ENCODE measurements around the gene SMIM14. TPM values are rescaled to one million over a fixed set of nuclear protein-coding genes. Genes with fewer than 3 reads are reported as not detected.

Gene SMIM14
- total and polyA plus RNA-seq, 4 donors: 42.1 to 64.1 (median 51.2) TPM

DNA sequence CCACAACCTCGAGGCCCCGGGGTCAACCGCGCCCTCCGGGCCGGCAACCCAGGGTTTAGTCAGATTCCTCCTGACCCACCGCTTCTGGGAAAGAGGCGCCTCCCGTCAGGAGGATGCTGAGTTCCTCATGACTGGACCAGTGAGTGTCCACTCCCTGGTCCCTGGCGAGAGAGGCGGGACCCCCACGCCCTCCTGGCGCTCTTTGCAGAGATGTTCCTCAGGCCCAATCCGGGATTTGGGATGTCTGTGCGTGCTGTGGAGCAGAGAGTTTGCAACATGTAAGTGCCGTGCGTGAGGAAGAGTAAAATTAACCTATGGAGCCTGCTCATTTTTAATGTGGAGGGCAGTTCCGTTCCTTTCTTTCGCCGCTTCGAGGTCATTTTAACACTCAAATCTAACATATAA lies 110.6 kb downstream of the SMIM14 start:
- peaks cover 21% of the 10 kb centered on the region for H3K4me1 ChIP-seq (ENCODE audit: control insufficient read depth, insufficient read depth, low read length)
- 0% methylated on average over 13 of the region's 21 CpGs for WGBS (ENCODE audit: insufficient coverage)
- peak overlapping the region; percentile 99 for H3K27ac ChIP-seq (ENCODE audit: low read depth, low read length)
- H3K36me3 ChIP-seq (ENCODE audit: control insufficient read depth, insufficient read depth, low read length): peaks cover 10% of the 10 kb centered on the region
- DNase-seq (ENCODE audit: low read depth in 4 of 6, low spot score in 6 of 6): peak in 1 of 6 donors; percentile 61
- H3K4me3 ChIP-seq (ENCODE audit: low read depth, low read length): peak overlapping the region; percentile 95
- no peaks in the 10 kb centered on the region for H3K9me3 ChIP-seq (ENCODE audit: control insufficient read depth, insufficient read depth, low read length)
- H3K27me3 ChIP-seq (ENCODE audit: control insufficient read depth, insufficient read depth, low read length): no peaks in the 10 kb centered on the region

DNA sequence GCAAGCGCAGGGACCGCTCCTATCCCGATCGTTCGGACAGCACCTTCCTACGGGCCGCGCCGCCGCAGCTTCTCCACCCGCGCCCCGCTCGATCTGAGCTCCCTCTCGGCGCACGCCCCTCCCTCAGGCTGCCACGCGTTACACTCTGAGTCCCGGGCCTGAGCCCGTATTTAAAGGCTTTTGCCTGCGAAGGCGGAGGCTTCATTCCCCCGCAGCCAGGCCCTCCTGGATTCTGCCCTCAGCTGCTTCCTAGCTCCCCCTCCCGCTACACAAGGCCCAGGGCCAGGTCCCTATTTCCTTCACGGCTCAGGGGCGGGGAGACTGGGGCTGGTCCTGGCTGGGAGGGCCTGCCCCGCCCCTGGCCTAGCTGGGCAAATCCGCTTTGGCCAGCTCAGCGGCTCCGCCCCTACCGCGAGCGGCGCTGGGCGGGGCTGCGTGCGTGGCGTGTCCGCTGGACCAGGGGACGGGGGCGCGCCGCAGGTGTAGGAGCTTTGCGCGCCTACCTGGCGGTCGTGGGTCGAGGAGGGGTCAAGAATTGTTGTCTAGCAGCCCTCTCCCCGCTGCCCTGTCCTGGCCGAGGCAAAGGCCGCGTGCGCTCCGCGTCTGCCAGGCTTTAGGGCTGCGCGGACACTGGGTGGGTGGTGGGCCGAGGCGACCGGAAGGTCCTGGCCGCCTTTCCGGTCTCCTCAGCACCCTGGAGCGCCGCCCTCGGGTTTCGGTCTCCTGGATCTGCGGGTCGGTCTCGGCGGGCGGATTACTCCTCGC lies 111.2 kb downstream of the SMIM14 start, which contains the start of gene UGDH:
TSS of gene UGDH (minus strand) at position 144 of the 765 bp plus-strand sequence. CDS start 5,927 bp downstream, outside the sequence.
- Histone ChIP-seq H3K27me3 (ENCODE audit: control insufficient read depth, insufficient read depth, low read length) (no peaks in the 10 kb centered on the region), H3K36me3 (ENCODE audit: control insufficient read depth, insufficient read depth, low read length) (peaks cover 9% of the 10 kb centered on the region), H3K27ac (ENCODE audit: low read depth, low read length) (peak within 1 kb of the TSS; percentile 99), H3K4me3 (ENCODE audit: low read depth, low read length) (peak within 1 kb of the TSS; percentile 95), H3K9me3 (ENCODE audit: control insufficient read depth, insufficient read depth, low read length) (no peaks in the 10 kb centered on the region), H3K4me1 (ENCODE audit: control insufficient read depth, insufficient read depth, low read length) (peaks cover 25% of the 10 kb centered on the region)
- WGBS (ENCODE audit: insufficient coverage): under 1% methylated on average over 73 of the region's 73 CpGs
- peak; percentile 94 to 99 (median 96) for DNase-seq (ENCODE audit: low read depth in 4 of 6, low spot score in 6 of 6)

DNA sequence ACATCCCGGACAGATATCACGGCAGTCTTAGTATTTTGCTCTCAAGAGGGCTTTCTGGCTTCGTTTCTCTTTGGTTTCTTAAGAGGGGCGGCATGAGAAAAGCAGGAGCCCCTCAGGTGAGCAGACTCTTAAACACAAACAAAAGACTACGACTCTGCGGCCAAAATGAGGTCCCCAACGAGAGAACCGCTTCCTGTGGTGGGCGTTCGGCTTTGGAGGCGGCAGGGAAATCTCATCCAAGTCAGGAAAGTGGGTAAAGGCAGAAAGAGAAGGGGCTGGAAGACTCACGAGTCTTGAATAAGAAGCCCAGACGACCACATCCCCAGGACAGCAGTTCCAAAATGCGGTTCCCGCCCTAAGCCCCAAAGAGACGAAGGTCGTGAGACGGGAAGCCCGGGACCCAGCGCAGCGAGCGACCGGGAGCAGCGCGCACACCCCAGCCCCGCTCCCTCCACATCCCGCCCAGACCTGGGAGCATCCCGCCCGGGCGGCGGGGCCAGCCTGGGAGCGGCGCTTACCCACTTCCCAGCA lies 111.8 kb downstream of the SMIM14 start:
- H3K9me3 ChIP-seq (ENCODE audit: control insufficient read depth, insufficient read depth, low read length): no peaks in the 10 kb centered on the region
- peak overlapping the region; percentile 95 for H3K4me3 ChIP-seq (ENCODE audit: low read depth, low read length)
- peak overlapping the region; percentile 99 for H3K27ac ChIP-seq (ENCODE audit: low read depth, low read length)
- 0% methylated on average over 26 of the region's 33 CpGs for WGBS (ENCODE audit: insufficient coverage)
- H3K27me3 ChIP-seq (ENCODE audit: control insufficient read depth, insufficient read depth, low read length): no peaks in the 10 kb centered on the region
- H3K4me1 ChIP-seq (ENCODE audit: control insufficient read depth, insufficient read depth, low read length): peaks cover 25% of the 10 kb centered on the region
- DNase-seq (ENCODE audit: low read depth in 4 of 6, low spot score in 6 of 6): peak in 5 of 6 donors; percentile 4 to 71 (median 31)
- peaks cover 3% of the 10 kb centered on the region for H3K36me3 ChIP-seq (ENCODE audit: control insufficient read depth, insufficient read depth, low read length)

- H3K27ac ChIP-seq (ENCODE audit: low read depth, low read length): peak overlapping the region; percentile 99
- no peaks in the 10 kb centered on the region for H3K9me3 ChIP-seq (ENCODE audit: control insufficient read depth, insufficient read depth, low read length)
- no CpG with 5 or more reads among the region's 9 CpGs for WGBS (ENCODE audit: insufficient coverage)
- peak; percentile 19 to 72 (median 44) for DNase-seq (ENCODE audit: low read depth in 4 of 6, low spot score in 6 of 6)
- H3K36me3 ChIP-seq (ENCODE audit: control insufficient read depth, insufficient read depth, low read length): peaks cover 2% of the 10 kb centered on the region
- H3K4me3 ChIP-seq (ENCODE audit: low read depth, low read length): peak overlapping the region; percentile 95
- H3K27me3 ChIP-seq (ENCODE audit: control insufficient read depth, insufficient read depth, low read length): no peaks in the 10 kb centered on the region
- H3K4me1 ChIP-seq (ENCODE audit: control insufficient read depth, insufficient read depth, low read length): peaks cover 25% of the 10 kb centered on the region
These were observed 112.6 kb downstream of the SMIM14 start for GRCh38 chr4:39525822-39526690.

DNA sequence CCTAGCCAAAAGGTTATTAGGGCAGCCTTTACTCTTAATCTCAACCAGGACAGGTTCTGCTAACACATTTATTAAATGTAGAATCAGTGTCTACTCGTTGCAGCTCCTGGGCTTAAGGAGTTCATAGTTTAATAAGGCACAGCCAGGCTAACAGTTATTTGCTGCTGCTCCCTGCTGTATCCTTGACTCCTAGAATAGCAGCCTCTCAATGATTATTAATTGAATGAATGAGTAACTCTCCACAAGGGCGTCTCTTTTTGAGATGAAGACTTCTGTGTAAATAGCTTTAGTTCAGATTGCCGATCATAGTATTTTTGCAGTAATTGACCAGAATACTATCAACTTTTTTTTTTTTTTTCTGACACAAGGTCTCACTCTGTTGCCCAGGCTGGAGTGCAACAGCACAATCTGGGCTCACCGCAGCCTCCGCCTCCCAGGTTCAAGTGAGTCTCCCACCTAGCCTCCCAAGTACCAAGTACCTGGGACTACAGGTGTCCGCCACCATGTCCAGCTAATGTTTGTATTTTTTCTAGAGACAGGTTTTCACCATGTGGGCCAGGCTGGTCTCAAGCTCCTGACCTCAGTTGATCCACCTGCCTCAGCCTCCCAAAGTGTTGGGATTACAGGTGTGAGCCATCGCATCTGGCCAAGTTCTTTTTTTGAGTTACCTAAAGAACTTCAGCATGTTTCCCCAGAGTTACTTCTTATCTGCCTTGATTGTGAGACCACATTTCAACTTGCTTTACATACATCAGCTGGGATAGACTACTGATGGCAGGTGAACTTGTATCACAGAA lies 114.3 kb downstream of the SMIM14 start:
- H3K27ac ChIP-seq (ENCODE audit: low read depth, low read length): no peak overlapping the region
- H3K36me3 ChIP-seq (ENCODE audit: control insufficient read depth, insufficient read depth, low read length): peaks cover 7% of the 10 kb centered on the region
- 100% methylated on average over 1 of the region's 7 CpGs for WGBS (ENCODE audit: insufficient coverage)
- H3K4me1 ChIP-seq (ENCODE audit: control insufficient read depth, insufficient read depth, low read length): peaks cover 25% of the 10 kb centered on the region
- H3K9me3 ChIP-seq (ENCODE audit: control insufficient read depth, insufficient read depth, low read length): no peaks in the 10 kb centered on the region
- H3K4me3 ChIP-seq (ENCODE audit: low read depth, low read length): peak overlapping the region; percentile 9
- DNase-seq (ENCODE audit: low read depth in 4 of 6, low spot score in 6 of 6): no peak
- H3K27me3 ChIP-seq (ENCODE audit: control insufficient read depth, insufficient read depth, low read length): no peaks in the 10 kb centered on the region

DNA sequence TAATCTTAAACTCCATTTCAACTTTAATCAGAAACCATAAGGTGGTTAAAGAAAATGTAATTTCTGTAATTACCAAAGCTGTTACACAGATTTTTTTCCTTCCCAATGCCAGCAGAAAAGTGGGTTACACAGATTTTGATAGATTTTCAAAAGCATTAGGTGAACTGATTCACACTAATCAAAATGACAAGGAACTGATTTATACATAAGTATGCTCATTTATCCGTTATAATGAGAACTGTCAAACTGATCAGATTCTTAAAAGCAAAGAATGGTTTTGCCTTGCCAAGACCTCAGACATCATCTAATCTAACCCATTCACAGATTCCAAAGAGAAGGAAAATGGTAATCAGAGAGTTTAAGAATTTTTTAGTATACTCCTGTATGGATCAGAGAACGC lies 116.6 kb downstream of the SMIM14 start:
- no peak overlapping the region for H3K4me3 ChIP-seq (ENCODE audit: low read depth, low read length)
- no peak overlapping the region for H3K27ac ChIP-seq (ENCODE audit: low read depth, low read length)
- peaks cover 23% of the 10 kb centered on the region for H3K36me3 ChIP-seq (ENCODE audit: control insufficient read depth, insufficient read depth, low read length)
- WGBS (ENCODE audit: insufficient coverage): no CpG with 5 or more reads among the region's 2 CpGs
- no peaks in the 10 kb centered on the region for H3K9me3 ChIP-seq (ENCODE audit: control insufficient read depth, insufficient read depth, low read length)
- no peaks in the 10 kb centered on the region for H3K27me3 ChIP-seq (ENCODE audit: control insufficient read depth, insufficient read depth, low read length)
- no peak for DNase-seq (ENCODE audit: low read depth in 4 of 6, low spot score in 6 of 6)
- H3K4me1 ChIP-seq (ENCODE audit: control insufficient read depth, insufficient read depth, low read length): peaks cover 16% of the 10 kb centered on the region

DNA sequence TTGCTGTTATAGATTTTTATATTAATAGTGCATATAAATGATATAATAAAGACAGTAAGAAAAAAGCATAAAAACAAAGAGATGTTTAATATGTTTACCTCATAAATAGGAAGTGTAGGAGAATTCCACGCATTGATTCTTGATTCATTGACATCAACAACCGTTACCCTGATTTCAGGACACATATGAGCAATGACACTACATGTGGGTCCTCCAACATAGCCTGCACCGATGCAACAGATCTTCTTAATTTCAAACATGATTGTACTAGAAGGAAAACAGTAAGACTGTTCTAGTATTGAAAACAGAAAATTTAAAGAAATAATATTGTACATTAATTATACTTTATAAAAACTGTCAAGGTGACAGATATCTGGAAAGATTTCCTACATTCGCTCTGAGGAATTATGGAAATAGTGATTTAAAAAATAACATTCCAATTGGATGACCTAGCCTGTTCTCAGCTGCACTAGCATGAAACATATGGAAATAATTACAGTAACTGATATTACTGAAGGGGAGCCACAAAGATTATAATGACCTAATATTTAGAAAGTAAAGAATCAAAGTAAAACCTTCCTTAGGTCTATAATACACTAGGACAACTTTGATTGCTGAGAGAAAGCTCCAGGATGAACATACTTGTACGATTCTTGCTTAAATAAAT lies 117.3 kb downstream of the SMIM14 start:
- Histone ChIP-seq H3K27ac (ENCODE audit: low read depth, low read length) (no peak overlapping the region), H3K27me3 (ENCODE audit: control insufficient read depth, insufficient read depth, low read length) (no peaks in the 10 kb centered on the region), H3K4me1 (ENCODE audit: control insufficient read depth, insufficient read depth, low read length) (peaks cover 16% of the 10 kb centered on the region), H3K4me3 (ENCODE audit: low read depth, low read length) (no peak overlapping the region), H3K36me3 (ENCODE audit: control insufficient read depth, insufficient read depth, low read length) (peaks cover 23% of the 10 kb centered on the region), H3K9me3 (ENCODE audit: control insufficient read depth, insufficient read depth, low read length) (no peaks in the 10 kb centered on the region)
- DNase-seq (ENCODE audit: low read depth in 4 of 6, low spot score in 6 of 6): no peak
- 100% methylated on average over 1 of the region's 5 CpGs for WGBS (ENCODE audit: insufficient coverage)

- Histone ChIP-seq H3K36me3 (ENCODE audit: control insufficient read depth, insufficient read depth, low read length) (peaks cover 32% of the 10 kb centered on the region), H3K27me3 (ENCODE audit: control insufficient read depth, insufficient read depth, low read length) (no peaks in the 10 kb centered on the region), H3K27ac (ENCODE audit: low read depth, low read length) (no peak overlapping the region), H3K4me3 (ENCODE audit: low read depth, low read length) (no peak overlapping the region), H3K4me1 (ENCODE audit: control insufficient read depth, insufficient read depth, low read length) (peaks cover 7% of the 10 kb centered on the region), H3K9me3 (ENCODE audit: control insufficient read depth, insufficient read depth, low read length) (no peaks in the 10 kb centered on the region)
- DNase-seq (ENCODE audit: low read depth in 4 of 6, low spot score in 6 of 6): no peak
- 100% methylated on average over 5 of the region's 6 CpGs for WGBS (ENCODE audit: insufficient coverage)
These were observed 120.2 kb downstream of the SMIM14 start for GRCh38 chr4:39518484-39518883.

All from spinal cord (tissue), 10 donors.